Activated CD8-positive, alpha-beta T cell treated with anti-CD3 and anti-CD28 coated beads, Interleukin-2, amount 10 ng/mL, durations not matched to agents 7 days and 5 days (primary cell): Measurements from ENCODE around the gene SCYL1. TPM values are rescaled to one million over a fixed set of nuclear protein-coding genes. Genes with fewer than 3 reads are reported as not detected.

Experiments
- ATAC-seq: fragments of 150-1000 bp; cut with Tn5 transposase; one replicate; pipeline ENCODE4 v1.10.0; 2021; ENCODE audit warnings: moderate library complexity
- CTCF ChIA-PET: fragments of 350-600 bp; sonication (Branson Sonifier 250); formaldehyde crosslinking; loops from one replicate; lab custom pipeline; 2021; ENCODE audit warnings: antibody characterized with exemption; lab: Charles Lee
- POLR2A ChIA-PET: fragments of 350-600 bp; sonication (Branson Sonifier 250); formaldehyde crosslinking; loops from one replicate; lab custom pipeline; 2021; ENCODE audit warnings: antibody characterized with exemption; lab: Charles Lee
- DNase-seq: peaks from one replicate; pipeline ENCODE4 v3.0.0-alpha.2; 2020
- H3K27ac Mint-ChIP-seq: one replicate; pipeline ENCODE4 v1.8.0; 2021; ENCODE audit warnings: mild to moderate bottlenecking, mixed read lengths
- H3K27me3 Mint-ChIP-seq: one replicate; pipeline ENCODE4 v1.8.0; 2021; ENCODE audit warnings: low read depth, mixed read lengths
- H3K36me3 Mint-ChIP-seq: one replicate; pipeline ENCODE4 v1.8.0; 2021; ENCODE audit warnings: low read depth, mixed read lengths
- H3K4me1 Mint-ChIP-seq: one replicate; pipeline ENCODE4 v1.8.0; 2021; ENCODE audit warnings: low read depth, mixed read lengths
- H3K4me3 Mint-ChIP-seq: one replicate; pipeline ENCODE4 v1.8.0; 2021; ENCODE audit warnings: mild to moderate bottlenecking, mixed read lengths
- H3K9me3 Mint-ChIP-seq: one replicate; pipeline ENCODE4 v1.8.0; 2022; ENCODE audit warnings: mixed read lengths; ENCODE audit not compliant: insufficient read depth
- total RNA-seq, 2 experiments: library from RNA; stranded (reverse); gene quantifications; one replicate each; pipeline ENCODE4 v1.2.3, GENCODE V29; 2021

Gene SCYL1
- 10 to 100 TPM; 68.0 to 69.5 TPM for total RNA-seq

GRCh38 chr11:65524741-65525545 lies at the start of gene SCYL1:
Gene SCYL1 (plus strand): TSS chr11:65525083. CDS start chr11:65525154, 71 bp downstream.
- Mint-ChIP-seq H3K4me3 (peak within 1 kb of the TSS; percentile 83), H3K9me3 (no peaks in the 10 kb centered on the region), H3K27ac (peak within 1 kb of the TSS; percentile 89), H3K36me3 (peaks cover 21% of the 10 kb centered on the region), H3K27me3 (no peaks in the 10 kb centered on the region), H3K4me1 (peaks cover 62% of the 10 kb centered on the region)
- POLR2A ChIA-PET, result interaction anchor here (0.6 to 2.8 kb wide), 17 partner anchors 12 to 1926 kb away, joined by 3 to 25 read pairs (median 4); partner anchors contain the start of genes MALAT1 and ZNRD2
- ATAC-seq (peak; percentile 79), DNase-seq (peak; percentile 84)
- CTCF ChIA-PET, result interaction anchor here (0.6 to 2.2 kb wide), 7 partner anchors 14 to 143 kb away, joined by 3 to 13 read pairs (median 7); partner anchors contain the start of gene FAM89B

DNA sequence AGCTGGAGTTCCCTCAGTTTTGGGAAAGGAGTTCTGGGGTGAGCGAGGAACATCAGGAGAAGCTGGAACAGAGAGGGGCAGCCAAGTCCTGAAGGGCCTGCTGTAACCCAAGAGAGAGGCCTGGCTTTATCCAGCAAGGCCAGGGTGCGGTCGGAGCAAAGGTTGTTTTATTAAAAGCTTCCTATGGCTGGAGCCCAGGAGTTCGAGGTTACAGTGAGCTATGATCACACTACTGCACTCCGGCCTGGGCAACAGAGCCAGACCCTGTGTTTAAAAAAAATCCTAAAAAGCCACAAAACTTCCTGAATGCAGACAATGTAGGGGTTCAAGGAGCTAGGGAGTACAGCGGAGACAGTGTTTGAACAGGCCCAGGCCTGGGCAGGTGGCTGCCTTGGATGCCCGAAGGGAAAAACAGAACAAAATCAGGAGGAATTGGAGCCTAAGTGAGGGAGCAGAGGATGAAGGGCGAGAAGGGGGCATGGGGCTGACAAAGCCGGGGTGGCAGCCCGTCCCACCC lies 48.2 kb upstream of the SCYL1 start:
- peak overlapping the region; percentile 100 for H3K27ac Mint-ChIP-seq
- ChIA-PET CTCF (interaction anchor here (1.0 to 10.7 kb wide), 12 partner anchors 9 to 303 kb away, joined by 3 to 113 read pairs (median 4); partner anchors contain the start of genes DPF2, MALAT1, SLC25A45 and ZNRD2), POLR2A (interaction anchor here (0.7 to 19.3 kb wide), 10 partner anchors 11 to 143 kb away, joined by 3 to 794 read pairs (median 4); partner anchors contain the start of genes DPF2, MALAT1, NEAT1 and SCYL1)
- H3K36me3 Mint-ChIP-seq, result peaks cover 2% of the 10 kb centered on the region
- H3K9me3 Mint-ChIP-seq, result no peaks in the 10 kb centered on the region
- H3K27me3 Mint-ChIP-seq, result peaks cover 2% of the 10 kb centered on the region
- H3K4me3 Mint-ChIP-seq, result peak overlapping the region; percentile 98
- DNase-seq (no peak), ATAC-seq (no peak)
- H3K4me1 Mint-ChIP-seq, result peaks cover 22% of the 10 kb centered on the region

- peaks cover 4% of the 10 kb centered on the region for H3K27me3 Mint-ChIP-seq
- H3K36me3 Mint-ChIP-seq, result peaks cover 2% of the 10 kb centered on the region
- ChIA-PET POLR2A (interaction anchor here (0.6 to 19.3 kb wide), 14 partner anchors 9 to 144 kb away, joined by 3 to 794 read pairs (median 4); partner anchors contain the start of genes DPF2, MALAT1, NEAT1 and SCYL1), CTCF (interaction anchor here (0.7 to 10.7 kb wide), 12 partner anchors 10 to 303 kb away, joined by 3 to 113 read pairs (median 6); partner anchors contain the start of genes MALAT1 and ZNRD2)
- DNase-seq, result peak; percentile 90
- H3K27ac Mint-ChIP-seq, result peak overlapping the region; percentile 100
- peak; percentile 84 for ATAC-seq
- H3K4me1 Mint-ChIP-seq, result peaks cover 16% of the 10 kb centered on the region
- H3K9me3 Mint-ChIP-seq, result no peaks in the 10 kb centered on the region
- peak overlapping the region; percentile 98 for H3K4me3 Mint-ChIP-seq
Observed at GRCh38 chr11:65477149-65477965, 47.5 kb upstream of the SCYL1 start.

DNA sequence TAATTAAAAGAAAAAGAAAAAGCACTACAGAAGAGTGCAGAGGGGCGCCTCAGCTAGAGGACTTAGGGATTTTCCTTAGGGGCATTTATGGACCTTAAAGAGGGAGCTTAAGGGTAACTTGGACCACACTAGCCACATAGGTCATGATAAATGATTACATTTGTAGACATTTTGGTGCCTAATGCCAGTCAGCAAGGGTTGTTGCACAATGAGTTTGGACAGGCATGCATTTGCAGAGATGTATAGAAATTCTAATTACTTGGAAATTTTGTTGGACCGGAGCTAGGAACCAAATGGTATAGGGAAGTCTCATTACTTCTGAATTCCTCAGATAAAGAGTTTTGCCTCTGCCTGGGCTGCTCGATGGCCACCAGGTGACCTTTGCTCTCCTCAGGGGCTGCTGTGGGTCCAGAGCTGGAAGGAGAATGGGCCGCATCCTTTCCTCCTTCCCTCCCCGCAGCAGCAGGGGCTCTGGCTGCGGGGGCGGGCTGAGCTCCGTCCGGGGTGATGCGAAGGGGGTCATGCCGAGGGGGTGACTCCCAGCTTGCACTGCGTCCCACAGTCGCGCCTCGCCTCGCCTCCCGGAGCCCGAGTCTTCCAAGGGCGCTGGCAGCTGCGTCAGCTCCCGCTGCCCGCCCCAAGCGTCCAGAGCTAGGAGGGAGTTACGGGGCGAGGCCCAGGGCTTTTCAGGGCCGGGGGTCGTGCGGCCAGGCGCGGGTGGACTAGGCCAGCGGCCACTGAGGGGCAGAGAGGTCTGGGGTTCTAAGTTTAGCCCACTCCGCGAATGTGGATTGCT lies 46.3 kb upstream of the SCYL1 start:
- POLR2A ChIA-PET, result interaction anchor here (0.6 to 19.3 kb wide), 8 partner anchors 10 to 87 kb away, joined by 3 to 794 read pairs (median 6); partner anchors contain the start of genes MALAT1 and NEAT1
- Mint-ChIP-seq H3K27me3 (peaks cover 7% of the 10 kb centered on the region), H3K27ac (peak overlapping the region; percentile 25), H3K36me3 (peaks cover 4% of the 10 kb centered on the region), H3K4me3 (peak overlapping the region; percentile 46), H3K9me3 (no peaks in the 10 kb centered on the region), H3K4me1 (peaks cover 13% of the 10 kb centered on the region)
- DNase-seq (no peak), ATAC-seq (no peak)
- CTCF ChIA-PET, result interaction anchor here (1.0 to 10.7 kb wide), 8 partner anchors 10 to 62 kb away, joined by 3 to 113 read pairs (median 18); partner anchors contain the start of gene MALAT1

DNA sequence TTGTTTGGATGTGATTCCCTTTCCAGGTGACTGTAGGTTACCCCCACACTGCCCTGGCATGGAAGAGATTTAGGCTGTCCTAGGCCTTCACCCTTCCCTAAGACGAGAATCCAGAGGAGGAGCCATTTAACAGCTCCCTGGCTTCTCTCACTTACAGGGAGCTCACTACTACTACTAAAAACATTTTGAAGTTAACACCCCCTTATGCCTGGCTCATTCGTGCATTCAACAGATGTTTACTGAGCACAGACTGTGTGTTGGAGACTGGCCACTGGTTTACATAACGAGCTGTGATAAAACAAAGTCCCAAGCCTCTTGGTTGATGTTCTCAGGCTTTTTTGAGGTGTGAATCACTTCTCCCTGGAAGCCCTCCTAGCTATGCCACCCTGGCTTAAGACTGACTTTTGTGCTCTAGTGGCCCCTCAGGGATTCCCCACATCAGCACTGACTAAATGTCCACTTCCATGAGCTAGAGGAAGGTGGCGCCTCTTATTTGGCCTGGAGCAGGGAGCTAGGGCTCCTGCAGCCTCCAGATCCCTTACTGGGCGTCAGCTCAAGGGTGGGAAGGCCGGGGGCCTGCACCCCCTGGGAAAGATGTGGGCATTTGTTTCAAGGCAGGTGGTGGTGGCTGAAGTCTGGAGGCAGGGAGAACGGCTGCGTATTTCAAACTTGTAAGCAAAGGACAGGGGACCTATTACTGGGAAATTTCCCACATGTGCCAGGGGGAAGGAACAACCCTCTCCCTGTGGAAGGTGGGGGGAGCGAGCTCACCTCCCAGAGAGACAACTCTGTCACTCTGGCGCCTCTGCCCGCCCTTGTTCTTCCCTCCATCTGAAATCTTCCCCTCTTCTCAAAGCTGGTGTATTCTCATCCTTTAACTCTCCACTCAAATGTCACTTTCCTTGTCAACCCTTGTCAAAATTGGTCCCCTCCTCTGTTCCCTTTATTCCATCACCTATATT lies 45.4 kb upstream of the SCYL1 start:
- ATAC-seq (no peak), DNase-seq (no peak)
- no peak overlapping the region for H3K4me3 Mint-ChIP-seq
- peaks cover 13% of the 10 kb centered on the region for H3K4me1 Mint-ChIP-seq
- H3K9me3 Mint-ChIP-seq, result no peaks in the 10 kb centered on the region
- ChIA-PET CTCF (interaction anchor here (0.9 to 10.7 kb wide), 8 partner anchors 8 to 63 kb away, joined by 3 to 113 read pairs (median 18); partner anchors contain the start of gene MALAT1), POLR2A (interaction anchor here (3.4 to 19.3 kb wide), 3 partner anchors 9 to 59 kb away, joined by 31 to 794 read pairs (median 302); partner anchors contain the start of genes MALAT1 and NEAT1)
- H3K27ac Mint-ChIP-seq, result no peak overlapping the region
- H3K36me3 Mint-ChIP-seq, result peaks cover 4% of the 10 kb centered on the region
- H3K27me3 Mint-ChIP-seq, result peaks cover 7% of the 10 kb centered on the region

GRCh38 chr11:65482306-65482850 lies 42.5 kb upstream of the SCYL1 start:
- ATAC-seq, result no peak
- POLR2A ChIA-PET, result interaction anchor here (1.1 to 19.3 kb wide), 2 partner anchors 19 to 57 kb away, joined by 4 to 794 read pairs; partner anchors contain the start of gene MALAT1
- no peak for DNase-seq
- peaks cover 10% of the 10 kb centered on the region for H3K27me3 Mint-ChIP-seq
- peaks cover 8% of the 10 kb centered on the region for H3K4me1 Mint-ChIP-seq
- H3K9me3 Mint-ChIP-seq, result no peaks in the 10 kb centered on the region
- peaks cover 2% of the 10 kb centered on the region for H3K36me3 Mint-ChIP-seq
- CTCF ChIA-PET, result no interaction called here
- no peak overlapping the region for H3K27ac Mint-ChIP-seq
- no peak overlapping the region for H3K4me3 Mint-ChIP-seq

- H3K4me3 Mint-ChIP-seq, result no peak overlapping the region
- DNase-seq, result no peak
- ChIA-PET POLR2A (interaction anchor here (0.9 to 18.7 kb wide), 4 partner anchors 8 to 65 kb away, joined by 3 to 447 read pairs (median 3); partner anchors contain the start of genes MALAT1 and NEAT1), CTCF (interaction anchor here (1.0 to 1.9 kb wide), 3 partner anchors 11 to 24 kb away, joined by 3 to 7 read pairs (median 3); no protein-coding TSS in a partner anchor)
- no peaks in the 10 kb centered on the region for H3K9me3 Mint-ChIP-seq
- H3K27ac Mint-ChIP-seq, result no peak overlapping the region
- H3K36me3 Mint-ChIP-seq, result peaks cover 2% of the 10 kb centered on the region
- H3K27me3 Mint-ChIP-seq, result peaks cover 10% of the 10 kb centered on the region
- ATAC-seq, result no peak
- peaks cover 25% of the 10 kb centered on the region for H3K4me1 Mint-ChIP-seq
Observed at GRCh38 chr11:65485920-65486219, 39.0 kb upstream of the SCYL1 start.

DNA sequence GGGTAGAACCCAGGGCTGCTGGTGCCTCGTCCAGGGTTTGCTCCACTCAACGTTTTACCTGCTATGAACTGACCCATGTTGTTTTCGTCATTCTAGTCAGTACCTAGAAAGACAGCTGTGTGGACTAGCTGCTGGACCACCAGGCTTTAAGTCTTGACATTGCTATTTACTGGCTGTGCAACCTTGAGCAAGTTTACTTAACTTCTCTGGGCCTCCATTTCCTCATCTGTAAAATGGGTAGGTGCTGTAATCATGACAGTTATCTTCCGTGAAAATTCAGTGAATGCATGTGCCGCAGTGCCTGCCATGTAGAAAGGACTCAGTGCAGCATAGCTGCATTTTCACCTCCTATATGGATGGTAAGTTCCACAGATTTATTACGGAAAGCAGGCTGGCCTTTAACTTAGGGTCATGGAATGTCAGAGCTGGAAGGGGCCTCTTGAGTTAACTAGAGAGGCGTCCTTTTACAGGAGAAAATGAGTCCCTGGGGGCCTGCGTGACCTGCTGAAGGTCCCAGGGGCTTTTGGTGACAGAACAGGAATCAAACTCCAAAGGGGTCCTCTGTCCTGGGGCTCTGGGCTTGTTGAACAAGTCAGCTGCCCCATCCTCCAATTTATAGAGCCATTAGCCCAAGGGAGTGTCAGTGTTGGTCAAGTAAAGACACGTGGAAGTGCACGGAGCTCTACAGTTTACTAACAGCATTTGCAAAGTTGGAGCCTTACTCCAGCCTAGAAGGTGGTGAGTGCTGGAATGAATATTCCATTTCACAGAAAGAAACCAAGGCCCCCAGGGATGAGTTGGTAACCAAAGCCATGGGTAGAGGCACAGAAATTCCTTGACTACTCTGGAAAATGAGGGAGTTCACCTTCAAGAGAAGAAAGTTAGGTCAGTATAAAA lies 38.1 kb upstream of the SCYL1 start:
- ChIA-PET POLR2A (interaction anchor here (1.1 to 18.7 kb wide), 6 partner anchors 8 to 65 kb away, joined by 3 to 447 read pairs (median 4); partner anchors contain the start of genes MALAT1 and NEAT1), CTCF (interaction anchor here (0.9 to 3.5 kb wide), 9 partner anchors 8 to 172 kb away, joined by 3 to 14 read pairs (median 4); no protein-coding TSS in a partner anchor)
- Mint-ChIP-seq H3K4me1 (peaks cover 25% of the 10 kb centered on the region), H3K36me3 (peaks cover 2% of the 10 kb centered on the region), H3K9me3 (no peaks in the 10 kb centered on the region), H3K27ac (no peak overlapping the region), H3K4me3 (no peak overlapping the region), H3K27me3 (peaks cover 8% of the 10 kb centered on the region)
- ATAC-seq, result no peak
- no peak for DNase-seq
